Epithelial cell of esophagus (primary cell): ENCODE results near the gene AMER2.

Experiments used
- DNase-seq: peaks from one replicate; pipeline ENCODE4 v3.0.0; 2010; ENCODE audit warnings: low read depth
- H3K4me3 ChIP-seq: 2 replicates; pipeline ENCODE4 v1.5.1; 2011; ENCODE audit warnings: mild to moderate bottlenecking, low read length, control low read depth
- TF ChIP-seq, protein P1 (sequence below): IDR thresholded peaks from 2 replicates; pipeline ENCODE4 v1.5.1; 2011; ENCODE audit warnings: low read depth, mild to moderate bottlenecking, low read length, control low read depth, inconsistent platforms; ENCODE audit not compliant: insufficient read depth; ENCODE audit errors: missing control alignments

Gene AMER2

DNA sequence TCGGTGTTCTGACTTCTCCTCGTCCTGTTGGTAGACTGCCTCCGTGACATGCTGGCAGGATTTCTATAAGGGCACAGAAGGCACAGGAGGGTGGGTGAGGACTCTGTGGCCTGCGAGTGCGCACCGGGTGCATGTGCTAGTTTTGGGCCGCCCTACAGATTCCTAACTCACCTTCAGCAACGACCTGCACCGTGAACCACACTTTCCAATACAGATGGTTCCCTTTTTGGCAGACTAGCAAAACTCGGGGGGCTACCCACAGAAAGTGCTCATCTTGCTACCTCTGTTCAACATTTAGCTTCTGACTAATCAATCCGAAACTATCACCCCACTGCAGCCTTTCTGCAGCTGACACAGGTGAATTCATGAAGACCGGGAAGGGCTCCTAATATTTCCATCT lies 14.1 kb upstream of the AMER2 start:
- no peak overlapping the region for H3K4me3 ChIP-seq
- TF ChIP-seq, protein P1, sequence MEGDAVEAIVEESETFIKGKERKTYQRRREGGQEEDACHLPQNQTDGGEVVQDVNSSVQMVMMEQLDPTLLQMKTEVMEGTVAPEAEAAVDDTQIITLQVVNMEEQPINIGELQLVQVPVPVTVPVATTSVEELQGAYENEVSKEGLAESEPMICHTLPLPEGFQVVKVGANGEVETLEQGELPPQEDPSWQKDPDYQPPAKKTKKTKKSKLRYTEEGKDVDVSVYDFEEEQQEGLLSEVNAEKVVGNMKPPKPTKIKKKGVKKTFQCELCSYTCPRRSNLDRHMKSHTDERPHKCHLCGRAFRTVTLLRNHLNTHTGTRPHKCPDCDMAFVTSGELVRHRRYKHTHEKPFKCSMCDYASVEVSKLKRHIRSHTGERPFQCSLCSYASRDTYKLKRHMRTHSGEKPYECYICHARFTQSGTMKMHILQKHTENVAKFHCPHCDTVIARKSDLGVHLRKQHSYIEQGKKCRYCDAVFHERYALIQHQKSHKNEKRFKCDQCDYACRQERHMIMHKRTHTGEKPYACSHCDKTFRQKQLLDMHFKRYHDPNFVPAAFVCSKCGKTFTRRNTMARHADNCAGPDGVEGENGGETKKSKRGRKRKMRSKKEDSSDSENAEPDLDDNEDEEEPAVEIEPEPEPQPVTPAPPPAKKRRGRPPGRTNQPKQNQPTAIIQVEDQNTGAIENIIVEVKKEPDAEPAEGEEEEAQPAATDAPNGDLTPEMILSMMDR, result no peak
- no peak for DNase-seq

DNA sequence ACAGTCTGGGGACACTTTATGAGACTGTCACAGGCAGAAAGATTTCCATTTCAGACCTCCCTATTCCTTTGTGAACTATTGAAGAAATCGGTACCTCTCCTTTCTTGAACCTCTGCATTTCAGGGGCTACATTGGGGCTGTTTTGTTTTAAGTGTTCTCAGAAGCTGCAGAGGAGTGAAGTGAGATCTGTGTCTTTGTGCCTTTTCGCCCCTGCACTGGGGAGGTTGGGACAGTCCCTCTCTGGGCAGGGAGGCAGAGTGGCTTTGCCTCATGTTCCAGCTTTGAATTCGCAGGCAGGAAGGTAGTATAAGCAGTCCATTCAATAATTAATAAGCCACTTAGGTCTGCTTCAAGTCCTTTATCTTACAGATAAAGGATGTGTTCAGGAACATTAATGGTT lies 9.5 kb upstream of the AMER2 start:
- H3K4me3 ChIP-seq, result no peak overlapping the region
- TF ChIP-seq, protein P1, result no peak
- DNase-seq, result no peak

DNA sequence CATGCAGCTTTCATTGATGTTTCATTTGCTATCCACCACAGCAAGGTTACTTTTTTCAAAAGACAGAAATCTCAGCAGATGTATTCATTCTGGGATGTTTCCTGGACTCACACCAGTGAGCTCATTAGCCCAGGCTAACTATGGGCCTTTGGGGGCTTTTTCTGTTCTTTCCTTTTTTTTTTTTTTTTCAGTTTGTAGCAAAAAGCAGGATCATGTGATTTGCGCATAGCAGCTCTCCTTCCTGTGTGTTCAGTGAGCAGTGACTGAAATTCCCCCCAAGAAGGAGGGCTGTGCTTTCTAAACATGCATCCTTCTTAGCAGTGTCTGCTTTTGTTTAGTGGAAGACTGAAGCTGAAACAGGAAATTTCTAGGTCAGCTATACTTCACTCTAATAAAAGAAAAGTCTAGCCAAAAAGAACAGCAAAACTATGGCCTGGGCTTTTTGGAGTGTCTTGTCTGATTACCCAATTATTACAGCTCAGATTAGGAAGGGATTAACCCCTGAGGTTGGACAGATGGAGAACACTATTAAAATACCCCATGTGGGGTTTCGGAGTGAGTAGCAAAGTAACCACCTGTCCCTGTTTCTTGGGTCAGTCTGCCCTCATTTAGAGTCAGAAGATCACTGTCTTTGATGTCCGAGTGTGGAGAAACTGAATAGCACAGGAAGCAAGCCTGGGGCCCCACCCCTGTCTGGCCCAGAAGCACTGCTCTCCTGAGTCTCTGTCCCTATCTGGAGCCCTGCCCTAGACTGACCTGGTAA lies 8.9 kb upstream of the AMER2 start:
- TF ChIP-seq, protein P1, result no peak
- DNase-seq, result no peak
- no peak overlapping the region for H3K4me3 ChIP-seq

DNA sequence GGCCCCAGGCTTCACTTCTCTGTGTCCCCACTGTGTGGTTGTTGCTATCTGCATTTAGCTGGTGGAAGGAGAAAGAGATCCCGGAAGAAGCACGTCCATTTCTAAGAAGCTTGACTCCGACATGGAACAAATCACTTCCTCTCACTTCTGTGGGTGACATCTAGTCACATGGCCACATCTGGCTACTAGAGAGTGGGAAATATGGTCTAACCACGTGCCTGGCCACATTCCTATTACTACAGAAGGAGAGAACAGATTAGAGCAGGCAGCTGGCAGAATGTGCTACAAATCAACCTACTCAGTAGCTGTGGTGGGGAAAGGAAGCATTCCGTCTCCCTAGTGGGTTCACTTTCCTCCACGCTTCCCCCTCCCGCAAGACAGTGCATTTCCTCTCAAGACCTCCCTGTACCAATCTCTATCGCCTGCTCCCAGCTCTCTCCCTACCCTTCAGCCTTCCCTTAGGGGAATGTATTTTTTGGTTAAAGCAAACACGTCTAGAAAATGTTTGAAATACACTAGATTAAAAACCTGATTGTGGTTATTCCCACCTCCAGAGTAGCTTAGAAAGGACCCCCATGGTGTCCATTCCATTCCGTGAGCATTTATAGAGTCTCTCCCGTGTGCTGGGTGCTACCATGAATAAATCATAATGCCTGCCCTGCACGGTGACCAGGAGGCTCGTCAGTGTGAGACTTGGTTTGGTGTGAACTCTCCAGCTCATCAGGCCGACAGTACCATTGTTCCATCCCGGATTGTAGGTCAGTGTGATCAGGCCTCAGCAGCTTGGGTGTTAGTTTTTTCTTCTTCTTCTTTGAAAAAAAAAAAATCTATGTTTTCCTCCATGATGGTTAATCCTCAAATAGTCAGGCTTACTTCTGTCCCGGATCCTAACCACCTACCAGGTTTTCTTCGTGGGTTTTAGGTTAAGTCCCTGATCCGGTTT lies 8.0 kb upstream of the AMER2 start:
- no peak for DNase-seq
- H3K4me3 ChIP-seq, result no peak overlapping the region
- TF ChIP-seq, protein P1, result no peak

DNA sequence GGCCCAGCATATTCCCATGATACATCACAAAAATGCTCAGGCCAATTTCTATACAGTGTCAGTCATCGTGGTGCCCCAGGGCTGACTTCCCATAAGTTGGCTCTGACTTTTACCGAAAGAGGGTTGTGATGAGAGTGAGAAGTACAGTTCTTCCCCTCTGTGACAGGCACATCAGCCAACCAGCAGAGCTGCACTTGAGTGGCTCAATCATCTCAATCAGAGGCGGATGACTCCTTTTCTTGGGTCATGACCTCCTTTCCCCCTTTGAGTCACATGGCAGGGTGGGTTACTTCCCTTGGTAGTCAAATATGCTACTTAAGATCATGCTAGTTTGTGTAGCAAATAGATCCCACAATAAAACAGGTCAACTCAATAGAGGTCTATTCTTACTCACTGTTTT lies 6.9 kb upstream of the AMER2 start:
- no peak for DNase-seq
- H3K4me3 ChIP-seq, result no peak overlapping the region
- TF ChIP-seq, protein P1, result no peak

DNA sequence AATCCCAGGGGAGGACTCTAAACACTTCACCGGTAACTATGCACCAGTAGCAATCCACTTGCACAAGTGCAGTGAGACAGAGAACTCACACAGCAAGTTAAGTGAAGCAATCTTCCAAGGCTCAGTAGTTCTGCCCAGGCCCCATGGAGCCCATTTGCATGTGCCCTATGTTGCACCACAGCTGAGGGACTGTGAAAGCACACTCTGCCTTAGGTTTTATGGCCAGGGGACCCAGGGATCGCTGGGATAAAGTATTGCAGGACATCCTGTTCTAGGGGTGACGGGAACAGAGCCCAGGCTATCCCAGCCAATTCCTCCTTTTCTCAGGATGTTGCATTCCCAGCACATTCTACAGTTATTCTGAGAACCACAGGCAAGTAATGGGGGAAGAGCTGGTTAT lies 6.0 kb upstream of the AMER2 start:
- no peak for DNase-seq
- TF ChIP-seq, protein P1, result no peak
- no peak overlapping the region for H3K4me3 ChIP-seq

DNA sequence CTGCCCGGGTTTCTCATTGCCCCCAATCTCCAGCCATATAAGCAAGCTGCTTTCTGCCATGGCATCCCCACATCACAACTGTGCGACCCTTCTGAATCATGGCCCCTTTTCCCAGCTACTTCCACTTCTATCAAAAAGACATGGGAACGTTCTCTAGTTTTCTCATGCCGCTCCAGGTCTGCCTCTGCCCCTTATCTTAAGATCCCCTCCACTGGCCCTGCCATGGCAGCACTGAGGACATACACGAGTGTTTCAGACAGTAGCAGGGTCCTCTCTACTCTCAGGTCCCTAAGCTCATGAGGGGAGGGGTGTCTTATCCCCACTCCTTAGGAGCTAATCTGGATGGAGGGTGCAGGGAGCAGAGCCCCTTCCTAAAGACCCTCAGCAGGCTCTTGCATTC lies 5.5 kb upstream of the AMER2 start:
- H3K4me3 ChIP-seq, result no peak overlapping the region
- DNase-seq, result no peak
- TF ChIP-seq, protein P1, result no peak
